Right atrium auricular region (tissue), 2 donors: ENCODE measurements around the gene CEMIP. TPM values are rescaled to one million over a fixed set of nuclear protein-coding genes. Genes with fewer than 3 reads are reported as not detected.

Experiments used
- DNase-seq: peaks from one replicate; pipeline ENCODE4 v3.0.0-alpha.2; 2019; ENCODE audit warnings: low spot score
- H3K27ac ChIP-seq, 2 donors: fragments of 200-600 bp; sonication (generic); 1 replicate in 1 of 2; 2 replicates in 1 of 2; pipeline ENCODE4 v1.5.1; 2016 to 2019
- H3K27me3 ChIP-seq, 2 donors: fragments of 200-600 bp; sonication (generic); one replicate each; pipeline versions ENCODE4 v1.5.1 to v1.6.0; 2017 to 2019
- H3K36me3 ChIP-seq: fragments of 200-600 bp; sonication (generic); one replicate; pipeline ENCODE4 v1.5.1; 2016
- H3K4me1 ChIP-seq, 2 donors: fragments of 200-600 bp; sonication (generic); one replicate each; pipeline versions ENCODE4 v1.5.1 to v1.6.0; 2017 to 2019
- H3K4me3 ChIP-seq, 2 donors: fragments of 200-600 bp; sonication (generic); 1 replicate in 1 of 2; 2 replicates in 1 of 2; pipeline ENCODE4 v1.5.1; 2017 to 2019; ENCODE audit warnings: mild to moderate bottlenecking in 1 of 2, moderate library complexity in 1 of 2
- H3K9me3 ChIP-seq, 2 donors: fragments of 200-600 bp; sonication (generic); one replicate each; pipeline ENCODE4 v1.5.1; 2019
- CTCF ChIP-seq, 2 donors: fragments of 200-600 bp; sonication (generic); IDR thresholded peaks; one replicate each; pipeline ENCODE4 v1.5.1; 2019; ENCODE audit warnings: antibody characterized with exemption in 2 of 2
- total RNA-seq, 2 donors: library from RNA; depleted of rRNA; stranded (reverse); fragments of >200 nt; gene quantifications; one replicate each; pipeline ENCODE4 v1.1.0, GENCODE V29; 2016

The CEMIP gene
- total RNA-seq, 2 donors from 2014 or later, result 0.22 to 2.9 TPM

GRCh38 chr15:80942746-80943565 lies 163.8 kb downstream of the CEMIP start:
- H3K36me3 ChIP-seq, result peaks cover 23% of the 10 kb centered on the region
- peak overlapping the region in 1 of 2 donors; percentile 7 for H3K27ac ChIP-seq
- peaks cover 0 to 10% of the 10 kb centered on the region in 2 donors for H3K4me1 ChIP-seq
- TF ChIP-seq CTCF (IDR thresholded peaks at IDR 0.05), result no peak
- no peak for DNase-seq
- H3K9me3 ChIP-seq, result no peaks in the 10 kb centered on the region
- no peak overlapping the region for H3K4me3 ChIP-seq
- H3K27me3 ChIP-seq, result no peaks in the 10 kb centered on the region

- H3K27me3 ChIP-seq, result no peaks in the 10 kb centered on the region
- H3K9me3 ChIP-seq, result no peaks in the 10 kb centered on the region
- no peak for TF ChIP-seq CTCF (IDR thresholded peaks at IDR 0.05)
- DNase-seq, result peak; percentile 44
- H3K4me3 ChIP-seq, result no peak overlapping the region
- H3K36me3 ChIP-seq, result peaks cover 34% of the 10 kb centered on the region
- no peak overlapping the region for H3K27ac ChIP-seq
- peaks cover 0 to 10% of the 10 kb centered on the region in 2 donors for H3K4me1 ChIP-seq
Observed at GRCh38 chr15:80944818-80945217, 165.6 kb downstream of the CEMIP start.

- no peak overlapping the region for H3K27ac ChIP-seq
- DNase-seq, result no peak
Observed at GRCh38 chr15:80945605-80946004, 166.4 kb downstream of the CEMIP start.

GRCh38 chr15:80946576-80946975 lies 167.4 kb downstream of the CEMIP start:
- H3K9me3 ChIP-seq, result no peaks in the 10 kb centered on the region
- DNase-seq, result peak; percentile 47
- no peak overlapping the region for H3K27ac ChIP-seq
- peaks cover 52% of the 10 kb centered on the region for H3K36me3 ChIP-seq
- H3K4me3 ChIP-seq, result no peak overlapping the region
- H3K27me3 ChIP-seq, result no peaks in the 10 kb centered on the region
- peaks cover 0 to 10% of the 10 kb centered on the region in 2 donors for H3K4me1 ChIP-seq
- no peak for TF ChIP-seq CTCF (IDR thresholded peaks at IDR 0.05)

More at GRCh38 chr15:80945605-80946004, 166.4 kb downstream of the CEMIP start:
- Histone ChIP-seq H3K36me3 (peaks cover 42% of the 10 kb centered on the region), H3K4me1 (peaks cover 0 to 10% of the 10 kb centered on the region in 2 donors), H3K9me3 (no peaks in the 10 kb centered on the region), H3K27me3 (no peaks in the 10 kb centered on the region), H3K4me3 (no peak overlapping the region)
- no peak for TF ChIP-seq CTCF (IDR thresholded peaks at IDR 0.05)

GRCh38 chr15:80948651-80949292 lies 169.6 kb downstream of the CEMIP start:
- Histone ChIP-seq H3K36me3 (peaks cover 67% of the 10 kb centered on the region), H3K27ac (no peak overlapping the region), H3K9me3 (no peaks in the 10 kb centered on the region), H3K4me3 (no peak overlapping the region), H3K27me3 (no peaks in the 10 kb centered on the region), H3K4me1 (no peaks in the 10 kb centered on the region)
- peak; percentile 52 for DNase-seq
- TF ChIP-seq CTCF (IDR thresholded peaks at IDR 0.05), result no peak
